ENCODE data around the gene KIAA1671. TPM values are rescaled to one million over a fixed set of nuclear protein-coding genes. Genes with fewer than 3 reads are reported as not detected.

KIAA1671 gene
- total RNA-seq, 1 experiment from 2014 or later = 68.1 TPM

DNA sequence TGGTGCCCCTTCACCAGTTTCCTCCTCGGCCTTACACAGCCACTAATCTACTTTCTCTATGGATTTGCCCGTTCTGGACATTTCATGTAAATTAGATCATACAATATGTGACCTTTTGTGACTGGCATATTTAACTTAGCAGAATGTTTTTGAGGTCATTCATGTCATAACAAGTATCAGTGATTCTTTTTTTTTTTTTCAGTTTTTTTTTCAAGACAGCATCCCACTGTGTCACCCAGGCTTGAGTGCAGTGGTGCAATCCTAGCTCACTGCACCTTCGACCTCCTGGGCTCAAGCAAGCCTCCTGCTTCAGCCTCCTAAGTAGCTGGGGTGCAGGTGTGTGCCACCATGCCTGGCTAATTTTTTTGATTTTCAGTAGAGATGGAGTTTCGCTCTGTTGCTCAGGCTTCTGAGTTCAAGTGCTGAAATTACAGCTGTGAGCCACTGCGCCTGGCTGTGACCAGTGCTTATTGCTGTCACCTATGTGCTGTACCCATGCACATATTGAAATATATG, 22.7 kb downstream of the KIAA1671 start:
- H3K36me3 Mint-ChIP-seq (ENCODE audit: insufficient read depth, unreplicated experiment) = peaks cover 34% of the 10 kb centered on the region
- ChIA-PET POLR2A (interaction anchor here (0.9 to 23.0 kb wide), 5 partner anchors 1 to 22 kb away, joined by 4 to 468 read pairs (median 5); no protein-coding TSS in a partner anchor), CTCF (interaction anchor here (0.6 to 1.8 kb wide), 5 partner anchors 13 to 74 kb away, joined by 3 to 6 read pairs (median 4); no protein-coding TSS in a partner anchor)
- peaks cover 51% of the 10 kb centered on the region for H3K4me1 Mint-ChIP-seq (ENCODE audit: insufficient read depth, unreplicated experiment)
- peak overlapping the region; percentile 36 for H3K4me3 Mint-ChIP-seq (ENCODE audit: unreplicated experiment)
- TF ChIP-seq, protein P1, sequence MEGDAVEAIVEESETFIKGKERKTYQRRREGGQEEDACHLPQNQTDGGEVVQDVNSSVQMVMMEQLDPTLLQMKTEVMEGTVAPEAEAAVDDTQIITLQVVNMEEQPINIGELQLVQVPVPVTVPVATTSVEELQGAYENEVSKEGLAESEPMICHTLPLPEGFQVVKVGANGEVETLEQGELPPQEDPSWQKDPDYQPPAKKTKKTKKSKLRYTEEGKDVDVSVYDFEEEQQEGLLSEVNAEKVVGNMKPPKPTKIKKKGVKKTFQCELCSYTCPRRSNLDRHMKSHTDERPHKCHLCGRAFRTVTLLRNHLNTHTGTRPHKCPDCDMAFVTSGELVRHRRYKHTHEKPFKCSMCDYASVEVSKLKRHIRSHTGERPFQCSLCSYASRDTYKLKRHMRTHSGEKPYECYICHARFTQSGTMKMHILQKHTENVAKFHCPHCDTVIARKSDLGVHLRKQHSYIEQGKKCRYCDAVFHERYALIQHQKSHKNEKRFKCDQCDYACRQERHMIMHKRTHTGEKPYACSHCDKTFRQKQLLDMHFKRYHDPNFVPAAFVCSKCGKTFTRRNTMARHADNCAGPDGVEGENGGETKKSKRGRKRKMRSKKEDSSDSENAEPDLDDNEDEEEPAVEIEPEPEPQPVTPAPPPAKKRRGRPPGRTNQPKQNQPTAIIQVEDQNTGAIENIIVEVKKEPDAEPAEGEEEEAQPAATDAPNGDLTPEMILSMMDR (IDR thresholded peaks at IDR 0.05; ENCODE audit: unreplicated experiment) = no peak
- no peaks in the 10 kb centered on the region for H3K9me3 Mint-ChIP-seq (ENCODE audit: unreplicated experiment)
- BruUV-seq (replicated peaks) = no TSS peak
- no peaks in the 10 kb centered on the region for H3K27me3 Mint-ChIP-seq (ENCODE audit: insufficient read depth, unreplicated experiment)
- DNase-seq (ENCODE audit: unreplicated experiment) = no peak
- peak overlapping the region; percentile 69 for H3K27ac Mint-ChIP-seq (ENCODE audit: low read depth, unreplicated experiment)
- intact Hi-C loops (cut with micrococcal nuclease) = no loop called here

DNA sequence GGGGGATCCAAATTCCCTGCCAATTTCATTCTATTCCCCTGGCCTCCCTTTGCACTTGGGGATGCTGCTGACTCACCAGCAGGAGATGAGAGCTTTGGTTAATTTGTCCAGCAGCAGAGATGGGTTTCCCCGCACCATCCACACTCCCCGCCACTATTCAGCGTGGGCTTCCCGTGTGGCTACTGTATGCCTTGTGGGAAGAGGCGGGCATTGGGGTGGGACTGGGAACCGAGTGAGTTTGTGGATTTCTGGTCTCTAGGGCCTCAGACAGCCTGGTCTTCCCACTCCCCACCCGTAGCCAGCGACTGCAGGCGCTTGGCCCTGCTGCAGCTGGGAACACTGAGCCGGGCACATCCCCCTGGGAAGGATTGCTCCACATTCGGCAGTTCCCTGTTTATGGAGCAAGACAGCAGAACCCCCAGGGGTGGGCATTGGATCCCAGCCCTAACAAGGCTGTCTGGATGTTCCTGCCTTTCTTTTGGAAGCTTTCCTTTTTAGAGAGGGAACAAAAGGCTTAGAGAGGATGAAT, 23.4 kb downstream of the KIAA1671 start:
- Mint-ChIP-seq H3K36me3 (ENCODE audit: insufficient read depth, unreplicated experiment) (peaks cover 36% of the 10 kb centered on the region), H3K9me3 (ENCODE audit: unreplicated experiment) (no peaks in the 10 kb centered on the region), H3K4me3 (ENCODE audit: unreplicated experiment) (peak overlapping the region; percentile 36), H3K4me1 (ENCODE audit: insufficient read depth, unreplicated experiment) (peaks cover 47% of the 10 kb centered on the region), H3K27ac (ENCODE audit: low read depth, unreplicated experiment) (peak overlapping the region; percentile 95), H3K27me3 (ENCODE audit: insufficient read depth, unreplicated experiment) (no peaks in the 10 kb centered on the region)
- ChIA-PET POLR2A (interaction anchor here (0.8 to 23.0 kb wide), 6 partner anchors 2 to 81 kb away, joined by 3 to 468 read pairs (median 4); no protein-coding TSS in a partner anchor), CTCF (interaction anchor here (0.7 to 1.2 kb wide), 6 partner anchors 9 to 24 kb away, joined by 3 to 6 read pairs (median 4); no protein-coding TSS in a partner anchor)
- intact Hi-C loops (cut with micrococcal nuclease) = no loop called here
- TF ChIP-seq, protein P1 (IDR thresholded peaks at IDR 0.05; ENCODE audit: unreplicated experiment) = no peak
- peak; percentile 60 for DNase-seq (ENCODE audit: unreplicated experiment)
- BruUV-seq (replicated peaks) = no TSS peak

DNA sequence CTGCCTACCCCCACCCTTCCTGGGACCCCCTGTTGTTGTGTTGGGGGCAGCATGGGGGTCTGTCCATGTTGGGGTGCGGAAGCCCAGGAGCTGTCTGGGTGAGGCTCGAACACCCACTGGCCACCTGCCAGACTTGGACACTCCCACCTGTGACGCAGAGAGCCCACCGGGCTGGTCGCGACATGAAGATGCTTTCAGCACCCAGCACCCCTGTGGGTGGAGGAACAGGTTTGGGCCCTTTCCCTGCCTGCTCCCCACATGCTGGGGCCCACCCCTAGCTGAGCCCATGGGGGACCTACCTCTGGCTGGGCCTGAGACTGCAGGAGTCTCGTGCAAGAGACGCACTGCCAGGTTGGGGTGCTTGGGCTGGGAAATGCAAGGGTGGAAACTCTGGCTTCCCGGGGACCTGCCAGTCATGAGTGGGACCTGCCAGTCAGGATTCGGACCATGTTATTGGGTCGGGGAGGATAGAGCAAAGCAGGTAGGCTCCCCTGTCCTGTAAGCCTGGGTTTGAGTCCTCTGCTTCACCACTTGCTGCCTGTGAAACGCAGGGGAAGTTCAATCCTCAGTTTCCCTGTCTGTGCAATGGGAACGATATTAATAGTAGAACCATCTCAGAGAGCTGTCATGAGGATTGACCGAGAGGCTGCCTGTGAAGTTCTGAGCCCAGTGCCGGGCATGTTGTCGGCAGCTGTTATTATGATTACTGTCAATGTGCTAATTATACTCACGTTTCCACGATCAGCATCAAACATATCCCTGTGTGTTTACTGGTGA, 24.1 kb downstream of the KIAA1671 start:
- no peak for DNase-seq (ENCODE audit: unreplicated experiment)
- peak overlapping the region; percentile 95 for H3K27ac Mint-ChIP-seq (ENCODE audit: low read depth, unreplicated experiment)
- ChIA-PET CTCF (interaction anchor here (0.6 to 1.2 kb wide), 5 partner anchors 8 to 16 kb away, joined by 3 to 6 read pairs (median 3); no protein-coding TSS in a partner anchor), POLR2A (interaction anchor here (0.8 to 23.0 kb wide), 5 partner anchors 3 to 82 kb away, joined by 3 to 468 read pairs (median 14); no protein-coding TSS in a partner anchor)
- peaks cover 47% of the 10 kb centered on the region for H3K4me1 Mint-ChIP-seq (ENCODE audit: insufficient read depth, unreplicated experiment)
- no peaks in the 10 kb centered on the region for H3K9me3 Mint-ChIP-seq (ENCODE audit: unreplicated experiment)
- no TSS peak for BruUV-seq (replicated peaks)
- H3K36me3 Mint-ChIP-seq (ENCODE audit: insufficient read depth, unreplicated experiment) = peaks cover 36% of the 10 kb centered on the region
- H3K4me3 Mint-ChIP-seq (ENCODE audit: unreplicated experiment) = peak overlapping the region; percentile 4
- no peaks in the 10 kb centered on the region for H3K27me3 Mint-ChIP-seq (ENCODE audit: insufficient read depth, unreplicated experiment)
- TF ChIP-seq, protein P1 (IDR thresholded peaks at IDR 0.05; ENCODE audit: unreplicated experiment) = no peak
- intact Hi-C loops (cut with micrococcal nuclease) = no loop called here

Measured in MCF 10A (cell line).